OCI-LY3 (cell line): ENCODE measurements around the gene ANKRD6.

Experiments used
- H2AFZ ChIP-seq: fragments of 200-600, 300-600 bp; shearing (Covaris generic); 2 replicates; pipeline ENCODE4 v1.6.0; 2014; ENCODE audit warnings: antibody characterized with exemption, low read depth, low read length
- H3K27ac ChIP-seq: fragments of 200-600, 300-600 bp; sonication (generic); 2 replicates; pipeline ENCODE4 v1.5.1; 2014; ENCODE audit warnings: mild to moderate bottlenecking, low read length, moderate library complexity, mixed read lengths
- H3K27me3 ChIP-seq: fragments of 200-600, 300-600 bp; sonication (generic); 2 replicates; pipeline ENCODE4 v1.6.1; 2014; ENCODE audit warnings: low read depth, low read length, mixed read lengths
- H3K36me3 ChIP-seq: fragments of 200-600, 300-600 bp; sonication (generic); replicated peaks from 2 replicates; pipeline ENCODE3; 2014; ENCODE audit warnings: low read depth, low read length, mixed read lengths
- H3K4me1 ChIP-seq: fragments of 300-600, 200-600 bp; sonication (generic); 2 replicates; pipeline ENCODE4 v1.6.1; 2014; ENCODE audit warnings: low read length, mixed read lengths
- H3K4me2 ChIP-seq: fragments of 200-600, 300-600 bp; sonication (generic); 2 replicates; pipeline ENCODE4 v1.6.1; 2014; ENCODE audit warnings: low read length, mixed read lengths
- H3K4me3 ChIP-seq: fragments of 300-600, 200-600 bp; sonication (generic); 2 replicates; pipeline ENCODE4 v1.5.1; 2014; ENCODE audit warnings: antibody characterized with exemption, mild to moderate bottlenecking, low read length, moderate library complexity
- H3K79me2 ChIP-seq: fragments of 300-600, 200-600 bp; shearing (Covaris generic); 2 replicates; pipeline ENCODE4 v1.6.1; 2014; ENCODE audit warnings: mild to moderate bottlenecking, low read length, mixed read lengths
- H3K9ac ChIP-seq: fragments of 300-600, 200-600 bp; shearing (Covaris generic); 2 replicates; pipeline ENCODE4 v1.6.0; 2014; ENCODE audit warnings: mild to moderate bottlenecking, low read length, moderate library complexity
- H3K9me3 ChIP-seq: fragments of 200-600, 300-600 bp; shearing (Covaris generic); 2 replicates; pipeline ENCODE4 v1.6.1; 2014; ENCODE audit warnings: low read length, mixed read lengths; ENCODE audit not compliant: insufficient read depth
- H4K20me1 ChIP-seq: fragments of 200-600, 300-600 bp; sonication (generic); 2 replicates; pipeline ENCODE4 v1.6.1; 2016; ENCODE audit warnings: low read length, mixed read lengths; ENCODE audit not compliant: insufficient read depth
- CTCF ChIP-seq: fragments of 200-600, 300-600 bp; sonication (generic); IDR thresholded peaks from 2 replicates; pipeline ENCODE4 v1.5.1; 2014; ENCODE audit warnings: antibody characterized with exemption, low read length, low read depth
- EZH2phosphoT487 ChIP-seq: fragments of 200-600 bp; shearing (Covaris generic); IDR thresholded peaks from 2 replicates; pipeline ENCODE4 v1.6.1; 2018; ENCODE audit warnings: antibody characterized with exemption, mixed run types, low read depth

Gene ANKRD6

GRCh38 chr6:89585154-89585553 is 152.2 kb downstream of the ANKRD6 start:
- H4K20me1 ChIP-seq = no peaks in the 10 kb centered on the region
- no peak overlapping the region for H3K4me3 ChIP-seq
- TF ChIP-seq EZH2phosphoT487 = no peak
- no peak for TF ChIP-seq CTCF
- H3K9ac ChIP-seq = no peak overlapping the region
- H2AFZ ChIP-seq = no peak overlapping the region
- no peak overlapping the region for H3K4me2 ChIP-seq
- no peaks in the 10 kb centered on the region for H3K9me3 ChIP-seq
- no peak overlapping the region for H3K27ac ChIP-seq
- H3K36me3 ChIP-seq = no peaks in the 10 kb centered on the region
- no peaks in the 10 kb centered on the region for H3K27me3 ChIP-seq
- no peaks in the 10 kb centered on the region for H3K79me2 ChIP-seq
- no peaks in the 10 kb centered on the region for H3K4me1 ChIP-seq

GRCh38 chr6:89589297-89590025 is 156.5 kb downstream of the ANKRD6 start:
- Histone ChIP-seq H4K20me1 (no peaks in the 10 kb centered on the region), H3K4me1 (no peaks in the 10 kb centered on the region), H3K9ac (no peak overlapping the region), H3K4me3 (no peak overlapping the region), H3K79me2 (no peaks in the 10 kb centered on the region), H3K27ac (no peak overlapping the region), H3K27me3 (no peaks in the 10 kb centered on the region), H3K9me3 (no peaks in the 10 kb centered on the region), H3K4me2 (no peak overlapping the region), H3K36me3 (no peaks in the 10 kb centered on the region), H2AFZ (no peak overlapping the region)
- no peak for TF ChIP-seq CTCF
- no peak for TF ChIP-seq EZH2phosphoT487

GRCh38 chr6:89590133-89590532 is 157.2 kb downstream of the ANKRD6 start:
- no peaks in the 10 kb centered on the region for H3K36me3 ChIP-seq
- H3K4me1 ChIP-seq = no peaks in the 10 kb centered on the region
- H3K9ac ChIP-seq = no peak overlapping the region
- no peak overlapping the region for H3K27ac ChIP-seq
- no peak overlapping the region for H3K4me2 ChIP-seq
- H3K79me2 ChIP-seq = no peaks in the 10 kb centered on the region
- no peaks in the 10 kb centered on the region for H3K9me3 ChIP-seq
- TF ChIP-seq EZH2phosphoT487 (no peak), CTCF (no peak)
- H3K27me3 ChIP-seq = no peaks in the 10 kb centered on the region
- H4K20me1 ChIP-seq = no peaks in the 10 kb centered on the region
- no peak overlapping the region for H3K4me3 ChIP-seq
- H2AFZ ChIP-seq = no peak overlapping the region

GRCh38 chr6:89591745-89592144 is 158.8 kb downstream of the ANKRD6 start:
- Histone ChIP-seq H3K4me1 (peaks cover 14% of the 10 kb centered on the region), H3K9ac (no peak overlapping the region), H3K27ac (no peak overlapping the region), H4K20me1 (no peaks in the 10 kb centered on the region), H3K4me2 (no peak overlapping the region), H3K9me3 (no peaks in the 10 kb centered on the region), H3K79me2 (no peaks in the 10 kb centered on the region), H3K27me3 (no peaks in the 10 kb centered on the region), H2AFZ (no peak overlapping the region), H3K36me3 (no peaks in the 10 kb centered on the region), H3K4me3 (no peak overlapping the region)
- TF ChIP-seq CTCF (no peak), EZH2phosphoT487 (no peak)
